Stimulated activated CD8-positive, alpha-beta memory T cell treated with anti-CD3 and anti-CD28 coated beads, Interleukin-12 subunit alpha, Interleukin-12 subunit beta, amount 100 ng/mL, for 4 hours (primary cell): ENCODE measurements around the gene BOLA1.
A peak's percentile ranks its signal among the peaks of the same experiment; 100 is the strongest.
"Not testable (repeated sequence)": the region's sequence is repeated elsewhere in the genome, so short reads cannot be mapped to it uniquely, and the experiment has no call there.

Experiments
- DNase-seq: peaks from one replicate; pipeline ENCODE4 v3.0.0-alpha.2; 2020; ENCODE audit warnings: low read depth

The BOLA1 gene

DNA sequence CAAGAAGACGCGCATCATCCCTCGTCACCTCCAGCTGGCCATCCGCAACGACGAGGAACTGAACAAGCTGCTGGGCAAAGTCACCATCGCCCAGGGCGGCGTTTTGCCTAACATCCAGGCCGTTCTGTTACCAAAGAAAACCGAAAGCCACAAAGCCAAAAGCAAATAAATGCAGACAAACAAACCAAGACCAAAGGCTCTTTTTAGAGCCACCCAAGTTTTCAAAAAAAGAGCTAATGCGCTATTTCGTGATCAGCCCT, 12.2 kb upstream of the BOLA1 start:
- not testable (repeated sequence) for DNase-seq

DNA sequence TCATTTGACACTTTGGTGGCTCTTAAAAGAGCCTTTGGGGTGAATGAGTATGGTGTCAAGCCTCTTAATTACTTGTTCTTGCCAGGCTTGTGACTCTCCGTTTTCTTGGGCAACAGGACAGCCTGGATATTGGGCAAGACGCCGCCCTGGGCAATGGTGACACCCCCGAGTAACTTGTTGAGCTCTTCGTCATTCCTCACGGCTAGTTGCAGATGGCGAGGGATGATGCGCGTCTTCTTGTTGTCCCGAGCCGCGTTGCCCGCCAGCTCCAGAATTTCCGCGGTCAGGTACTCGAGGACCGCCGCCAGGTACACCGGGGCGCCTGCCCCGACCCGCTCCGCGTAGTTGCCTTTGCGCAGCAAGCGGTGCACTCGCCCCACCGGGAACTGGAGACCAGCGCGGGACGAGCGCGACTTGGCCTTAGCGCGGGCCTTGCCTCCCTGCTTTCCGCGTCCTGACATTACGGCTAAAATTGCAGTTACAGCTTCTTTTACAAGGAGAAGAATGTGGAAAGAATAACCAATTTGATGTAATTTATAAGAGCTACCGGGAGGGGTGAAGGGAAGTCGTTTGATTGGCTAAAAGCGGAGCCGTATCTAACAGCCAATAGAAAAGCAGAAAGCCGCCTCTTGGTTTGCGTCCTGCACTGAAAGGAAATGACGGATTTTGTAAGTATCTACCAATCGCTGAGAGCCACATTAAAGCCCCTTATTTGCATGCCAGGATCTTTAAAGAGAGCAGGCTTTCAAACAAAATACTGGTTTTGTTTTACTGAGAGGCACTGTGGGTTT, 11.7 kb upstream of the BOLA1 start:
- DNase-seq, result peak; percentile 47

- peak; percentile 44 for DNase-seq
Observed at GRCh38 chr1:149888247-149888998, 10.9 kb upstream of the BOLA1 start.

GRCh38 chr1:149888999-149889289, 10.4 kb upstream of the BOLA1 start:
- no peak for DNase-seq

DNA sequence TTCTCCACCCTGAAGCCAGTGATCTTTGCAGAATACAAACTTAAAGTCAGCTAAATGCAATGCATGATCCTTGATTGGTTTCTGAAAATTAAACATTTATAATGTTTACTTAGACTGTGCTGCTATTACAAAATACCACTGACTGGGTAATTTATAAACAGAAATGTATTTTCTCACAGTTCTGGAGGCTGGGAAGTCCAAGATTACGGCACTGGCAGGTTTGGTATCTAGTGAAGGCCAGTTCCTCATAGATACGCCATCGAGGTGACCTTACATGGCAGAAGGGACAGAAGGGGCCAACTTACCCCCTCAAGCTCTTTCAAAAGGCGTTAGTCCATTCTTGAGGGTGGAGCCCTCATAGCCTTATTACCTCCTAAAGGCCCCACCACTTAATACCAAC, 2.8 kb upstream of the BOLA1 start:
- DNase-seq, result no peak

DNA sequence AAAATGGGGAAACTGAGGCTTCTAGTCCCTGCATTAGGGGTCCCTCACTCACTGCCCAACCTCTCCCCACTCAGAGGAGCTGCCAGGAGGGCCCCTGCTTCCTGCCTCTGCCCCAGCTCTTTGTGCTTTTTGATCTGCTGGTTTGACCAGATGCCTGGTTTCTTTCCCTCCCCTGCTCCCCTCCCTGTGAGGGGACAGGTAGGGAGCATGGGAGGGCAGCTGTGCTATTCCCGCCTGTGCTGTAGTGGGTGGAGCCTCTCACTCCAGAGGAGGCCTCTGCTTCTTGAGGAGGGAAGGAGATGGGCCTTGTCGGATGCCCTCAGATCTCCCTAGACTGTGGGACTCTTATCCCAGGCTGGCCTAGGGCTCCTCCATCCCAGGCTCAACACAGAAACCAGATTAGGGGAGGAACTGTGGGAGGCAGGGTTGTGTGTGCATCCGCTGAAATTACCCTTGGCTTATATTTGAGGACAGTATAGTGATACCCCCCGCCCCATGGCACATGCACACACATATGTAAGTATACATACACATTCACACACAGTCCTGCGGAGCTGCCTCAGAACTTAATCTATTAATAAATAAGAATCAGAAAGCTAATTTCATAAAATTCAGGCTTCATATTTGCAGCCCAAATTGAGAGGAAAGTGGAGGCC, 4.6 kb downstream of the BOLA1 start:
- no peak for DNase-seq

DNA sequence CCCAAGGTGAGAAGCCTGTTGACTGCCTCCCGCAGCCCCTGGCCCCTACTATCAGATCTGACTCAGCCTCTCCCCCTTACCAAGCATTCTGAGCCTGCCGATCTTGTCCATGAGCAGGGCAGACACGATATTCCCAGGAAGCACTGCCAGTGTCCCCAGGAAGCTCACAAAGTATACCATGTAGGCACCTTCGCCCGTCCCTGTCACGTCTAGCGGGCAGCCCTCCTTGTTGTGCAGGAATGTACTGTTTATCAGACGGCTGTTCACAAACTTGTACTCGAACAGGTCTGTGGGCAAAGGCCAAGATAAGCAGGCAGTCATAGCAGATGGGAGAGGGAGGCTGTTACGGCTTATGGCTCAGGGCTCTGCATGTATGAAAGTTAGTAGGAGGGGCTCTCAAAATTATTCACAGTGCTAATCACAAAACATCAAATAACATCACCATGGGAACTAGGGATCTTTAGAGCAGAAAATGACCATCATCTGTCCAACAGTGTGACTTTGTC, 7.3 kb downstream of the BOLA1 start:
- no peak for DNase-seq

DNA sequence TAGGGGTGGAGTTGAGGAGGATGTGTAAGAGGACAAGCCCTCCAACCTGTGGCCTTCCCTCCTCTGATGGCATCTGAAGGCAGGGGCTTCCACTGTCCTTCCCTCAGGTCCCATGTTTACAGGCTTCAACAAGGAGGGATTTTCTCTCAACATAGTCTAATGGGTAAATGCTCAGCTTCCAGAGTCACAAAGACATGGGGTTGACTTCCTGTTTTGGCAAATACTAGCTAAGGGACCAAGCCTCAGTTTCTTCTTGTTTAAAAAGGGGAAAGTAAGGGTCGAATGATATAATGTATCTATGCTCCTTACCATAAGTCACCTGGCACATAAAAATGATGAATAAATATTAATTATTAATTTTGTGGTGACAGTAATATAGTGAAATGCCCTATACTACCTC, 15.2 kb downstream of the BOLA1 start:
- no peak for DNase-seq

- DNase-seq, result no peak
Observed at GRCh38 chr1:149915429-149916192, 16.2 kb downstream of the BOLA1 start.

- no peak for DNase-seq
Observed at GRCh38 chr1:149916193-149916897, 17.0 kb downstream of the BOLA1 start.

- no peak for DNase-seq
Observed at GRCh38 chr1:149916898-149917252, 17.5 kb downstream of the BOLA1 start.

- peak; percentile 12 for DNase-seq
Observed at GRCh38 chr1:149917571-149918144, 18.3 kb downstream of the BOLA1 start, which contains the start of gene SV2A. TSS of gene SV2A (minus strand) at chr1:149917844. CDS start at chr1:149913840, 4,004 bp downstream.

- no peak for DNase-seq
Observed at GRCh38 chr1:149923626-149924025, 24.3 kb downstream of the BOLA1 start.

DNA sequence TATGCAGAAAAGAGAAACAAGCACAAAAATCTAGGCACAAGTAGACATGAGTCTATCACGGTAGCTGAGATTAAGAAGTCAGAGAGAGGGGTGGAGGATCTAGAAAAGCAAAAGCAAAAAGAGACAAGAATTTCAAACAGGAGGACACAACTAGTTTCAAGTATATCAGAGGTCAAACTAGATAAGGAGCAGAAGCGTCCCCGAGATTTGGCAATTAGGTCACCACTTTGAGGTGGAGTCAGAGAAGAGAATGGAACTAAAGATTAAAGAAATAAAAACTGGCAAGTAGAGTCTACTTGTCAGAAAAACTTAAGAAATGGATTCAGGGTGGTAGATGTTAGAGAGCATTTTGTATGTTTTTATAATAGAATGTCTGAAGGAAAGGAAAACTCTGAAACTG, 26.0 kb downstream of the BOLA1 start:
- DNase-seq, result no peak

DNA sequence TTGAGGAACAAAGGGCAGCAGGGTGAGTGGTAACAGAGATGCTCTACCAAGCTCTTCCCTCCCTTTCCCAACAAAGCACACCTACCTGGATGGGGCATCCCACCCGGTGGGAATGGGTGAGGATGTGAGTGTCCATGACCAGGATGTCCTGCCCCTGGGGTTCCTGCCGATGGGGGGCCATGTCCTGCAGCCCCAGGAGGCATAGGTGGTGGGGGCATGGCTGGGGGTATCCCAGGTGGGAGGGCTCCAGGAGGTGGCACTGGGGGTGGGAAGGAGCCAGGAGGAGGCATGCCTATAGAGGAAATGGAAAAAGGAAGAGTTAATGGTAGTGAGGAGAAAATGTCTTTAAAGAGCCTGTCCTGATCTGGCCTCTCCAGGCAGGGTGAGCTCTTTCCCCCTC, 26.4 kb downstream of the BOLA1 start:
- DNase-seq, result no peak

DNA sequence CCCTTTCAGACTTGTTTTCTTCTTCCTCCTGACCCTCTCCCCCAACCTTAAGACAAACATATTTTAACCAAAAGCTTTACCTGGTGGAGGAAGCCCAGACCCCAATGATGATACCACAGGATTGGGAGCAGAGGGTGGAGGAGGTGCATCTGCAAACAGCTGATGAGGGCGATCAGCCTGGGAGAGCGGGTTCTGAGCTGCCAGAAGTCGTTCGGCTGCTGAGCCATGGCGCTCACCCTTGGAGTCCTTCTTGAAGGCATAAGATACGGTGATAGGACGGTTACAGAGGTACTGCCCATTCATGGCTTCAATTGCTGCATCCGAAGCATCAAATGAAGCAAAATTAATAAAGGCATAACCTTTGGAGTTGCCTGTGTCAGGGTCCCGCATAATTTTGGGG, 26.9 kb downstream of the BOLA1 start:
- DNase-seq, result no peak

DNA sequence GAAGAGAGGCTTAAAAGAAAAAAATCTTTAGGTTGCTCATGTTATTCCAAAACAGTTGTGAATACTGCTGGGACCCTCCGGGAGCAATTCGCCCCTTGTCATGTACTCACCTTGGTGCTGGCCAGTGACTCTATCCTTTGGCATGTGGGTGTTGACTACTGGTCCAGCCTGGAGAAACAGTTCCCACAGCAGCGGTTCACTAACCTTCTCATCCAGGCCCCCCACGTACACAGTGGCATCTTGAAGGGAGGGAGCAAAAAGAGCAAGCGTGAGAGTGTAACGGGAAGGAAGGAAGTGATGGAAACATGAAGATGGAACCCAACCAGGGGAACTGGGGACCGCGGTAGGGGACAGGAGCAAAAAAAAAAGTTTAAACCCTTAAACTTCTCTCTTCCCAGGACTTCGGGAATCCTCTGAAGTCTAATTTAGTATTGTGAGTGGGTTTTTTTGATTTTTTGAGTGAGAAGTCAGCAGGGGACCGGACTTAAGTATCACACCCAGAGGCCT, 27.7 kb downstream of the BOLA1 start:
- DNase-seq, result no peak

GRCh38 chr1:149927563-149928400, 28.4 kb downstream of the BOLA1 start, which contains the start of gene SF3B4:
TSS of gene SF3B4 (minus strand) at chr1:149927803. CDS start at chr1:149927759, 44 bp downstream.
- peak; percentile 91 for DNase-seq

DNA sequence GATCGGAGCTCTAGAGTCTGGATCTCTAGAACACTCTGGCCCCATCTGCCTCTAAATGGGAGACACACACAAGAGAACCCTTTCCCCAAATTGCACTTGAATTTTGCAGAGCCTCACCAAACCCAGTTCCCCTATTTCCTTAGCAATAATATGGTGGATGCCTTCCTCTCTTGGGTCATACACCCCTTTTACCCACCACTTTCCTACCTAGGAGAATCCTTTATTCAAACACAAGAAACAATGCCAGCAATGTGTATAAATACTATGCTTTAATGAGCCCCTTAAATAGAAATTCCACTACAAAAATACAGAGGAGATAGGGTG, 29.0 kb downstream of the BOLA1 start:
- no peak for DNase-seq

DNA sequence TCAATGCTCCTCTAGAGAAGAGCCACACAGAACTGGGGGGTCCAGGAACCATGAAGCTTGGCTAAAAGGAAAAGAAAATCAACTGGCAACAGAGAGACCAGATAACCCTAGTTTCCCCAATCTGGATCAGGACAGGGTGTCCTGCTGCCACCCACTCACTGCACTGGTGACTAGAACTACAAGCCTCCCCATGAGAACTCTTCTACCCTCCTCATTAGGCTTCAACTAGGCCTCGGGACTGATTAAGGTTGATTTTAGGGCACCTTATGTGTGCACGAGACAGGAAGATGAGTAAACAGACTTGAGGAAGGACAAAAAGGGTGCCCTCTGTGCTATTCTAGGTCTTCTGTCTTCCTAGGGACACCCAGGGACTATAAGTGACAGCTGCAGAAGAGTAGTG, 30.5 kb downstream of the BOLA1 start:
- DNase-seq, result no peak
